Upper lobe of right lung (tissue), 1 donor: ENCODE data around the gene HERC2. TPM values are rescaled to one million over a fixed set of nuclear protein-coding genes. Genes with fewer than 3 reads are reported as not detected.

Experiments used
- ATAC-seq: fragments of 200-7000 bp; cut with Tn5 transposase; one replicate; pipeline ENCODE4 v1.9.1; 2020; ENCODE audit warnings: mild to moderate bottlenecking, moderate library complexity
- DNase-seq: peaks from one replicate; pipeline ENCODE4 v3.0.0-alpha.2; 2020
- H3K27ac ChIP-seq: fragments of 200-600 bp; one replicate; pipeline ENCODE4 v1.8.0; 2022
- H3K27me3 ChIP-seq: fragments of 200-600 bp; one replicate; pipeline ENCODE4 v1.8.0; 2022; ENCODE audit warnings: mild to moderate bottlenecking
- H3K36me3 ChIP-seq: fragments of 200-600 bp; one replicate; pipeline ENCODE4 v1.8.0; 2022
- H3K4me1 ChIP-seq: fragments of 200-600 bp; one replicate; pipeline ENCODE4 v1.8.0; 2022
- H3K4me3 ChIP-seq: fragments of 200-600 bp; one replicate; pipeline ENCODE4 v1.8.0; 2022; ENCODE audit warnings: mild to moderate bottlenecking
- H3K9me3 ChIP-seq: fragments of 200-600 bp; one replicate; pipeline ENCODE4 v1.8.0; 2022
- CTCF ChIP-seq: fragments of 200-600 bp; IDR thresholded peaks from one replicate; pipeline ENCODE4 v1.8.0; 2022; ENCODE audit warnings: antibody characterized with exemption
- intact Hi-C: fragments of 100-400 bp; cut with DNase I; formaldehyde crosslinking; loops from one replicate; pipeline ENCODE4 v1.11.0; 2022
- total RNA-seq: library from RNA; stranded (reverse); fragmentation: NEBNext Ultra II Directional; extraction: Animal tissue kit (Norgen Biotek cat#: 25700); gene quantifications from one replicate; pipeline ENCODE4 v1.2.1, GENCODE V29; 2021
- donor health status: DM: no; HTN: yes; CAD: no; lungs with severe emphysema.

HERC2 gene
- total RNA-seq, 1 donor from 2014 or later, result 56.9 TPM

DNA sequence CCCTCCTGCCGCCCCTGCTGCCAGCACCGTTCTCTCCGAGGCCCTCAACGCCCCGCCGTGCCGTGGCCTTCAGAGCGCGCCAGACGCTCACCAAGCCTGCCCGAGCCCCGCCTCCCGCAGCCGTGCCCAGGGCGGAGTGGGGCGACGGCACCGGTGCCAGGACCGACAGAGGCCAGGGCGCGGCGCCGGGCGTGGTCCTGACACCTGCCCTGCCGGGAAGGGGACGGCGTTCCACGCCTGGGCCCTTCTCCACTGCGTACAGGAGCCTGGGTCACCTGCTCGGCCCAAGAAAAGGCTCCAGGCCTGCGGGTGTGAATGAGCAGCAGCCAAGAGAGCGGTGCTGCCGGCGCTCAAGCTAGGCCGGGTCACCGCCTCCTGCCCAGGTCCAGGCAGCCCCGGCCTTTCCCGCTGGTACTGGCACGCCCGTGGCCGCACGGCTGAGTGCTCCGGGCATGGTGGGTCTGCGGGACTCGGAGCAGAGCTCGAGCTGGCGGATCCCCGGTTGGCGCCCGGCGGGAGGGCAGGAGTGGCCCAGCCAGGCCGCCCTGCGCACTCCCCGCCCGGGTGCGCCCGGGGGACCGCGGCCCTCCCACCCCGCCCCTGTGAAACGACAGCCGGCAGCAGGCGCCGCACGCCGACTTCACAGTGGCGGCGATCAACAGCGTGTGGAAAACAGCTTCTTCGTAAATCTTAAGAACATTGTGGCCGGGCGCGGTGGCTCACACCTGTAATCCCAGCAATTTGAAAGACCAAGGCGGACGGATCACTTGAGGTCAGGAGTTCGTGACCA is 227.1 kb downstream of the HERC2 start:
- no peaks in the 10 kb centered on the region for H3K36me3 ChIP-seq
- H3K9me3 ChIP-seq, result peaks cover 8% of the 10 kb centered on the region
- H3K27me3 ChIP-seq, result peaks cover 27% of the 10 kb centered on the region
- H3K4me1 ChIP-seq, result peaks cover 31% of the 10 kb centered on the region
- DNase-seq (peak; percentile 93), ATAC-seq (peak; percentile 83)
- no peak for TF ChIP-seq CTCF
- intact Hi-C loops, result no loop called here
- H3K27ac ChIP-seq, result peak overlapping the region; percentile 81
- H3K4me3 ChIP-seq, result peak overlapping the region; percentile 50

DNA sequence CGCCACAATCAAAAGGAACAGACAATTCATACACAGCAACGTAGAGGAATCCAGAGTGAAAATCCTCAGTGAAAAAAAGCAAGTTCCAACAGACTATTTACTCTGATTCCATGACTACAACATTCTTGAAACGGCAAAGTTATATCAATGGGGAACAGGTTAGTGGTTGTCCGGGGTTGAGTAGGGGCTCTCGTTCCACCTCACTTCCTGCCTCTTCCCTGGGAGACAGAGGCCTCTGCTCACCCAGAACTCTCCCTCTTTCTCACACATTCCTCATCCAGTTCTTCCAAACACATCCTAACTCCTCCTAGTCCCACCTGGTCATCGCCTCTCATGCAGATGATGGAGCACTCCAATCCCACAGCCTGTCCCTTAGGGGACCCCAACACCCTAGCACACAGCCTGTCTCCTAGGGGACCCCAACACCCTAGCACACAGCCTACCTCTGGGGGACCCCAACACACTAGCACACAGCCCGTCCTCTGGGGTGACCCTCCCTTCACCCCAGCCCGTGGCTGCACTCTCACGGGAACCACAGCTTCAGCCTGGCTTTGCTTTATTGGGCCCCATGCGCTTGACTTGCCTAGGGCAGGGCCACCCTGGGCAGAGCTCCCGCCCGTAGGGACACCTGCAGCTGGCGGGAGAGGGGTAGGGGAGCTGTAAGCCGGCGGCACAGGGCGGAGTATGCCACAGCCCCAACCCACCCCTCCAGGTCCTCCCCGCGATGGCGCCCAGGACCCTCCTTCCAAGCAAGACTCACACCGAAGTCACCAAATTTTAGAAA is 228.0 kb downstream of the HERC2 start:
- peak overlapping the region; percentile 81 for H3K27ac ChIP-seq
- H3K36me3 ChIP-seq, result no peaks in the 10 kb centered on the region
- peaks cover 28% of the 10 kb centered on the region for H3K4me1 ChIP-seq
- intact Hi-C loops, result no loop called here
- H3K4me3 ChIP-seq, result no peak overlapping the region
- H3K27me3 ChIP-seq, result peaks cover 27% of the 10 kb centered on the region
- ATAC-seq (no peak), DNase-seq (no peak)
- H3K9me3 ChIP-seq, result peaks cover 8% of the 10 kb centered on the region
- TF ChIP-seq CTCF, result no peak

DNA sequence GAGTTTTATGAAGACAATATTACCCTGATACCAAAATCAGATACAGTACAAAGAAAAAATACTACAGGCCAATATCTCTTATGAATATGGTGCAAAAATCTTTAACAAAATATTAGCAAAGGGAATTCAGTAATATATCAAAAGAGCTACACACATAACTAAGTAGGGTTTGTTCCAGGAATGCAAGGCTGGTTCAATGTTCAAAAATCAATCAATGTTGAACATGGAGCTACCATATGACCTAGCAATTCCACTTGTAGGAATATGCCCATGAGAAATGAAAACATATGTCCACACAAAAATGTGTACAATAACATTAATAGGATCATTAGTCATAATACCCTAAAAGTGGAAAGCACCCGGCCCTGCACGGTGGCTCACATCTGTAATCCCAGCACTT is 230.7 kb downstream of the HERC2 start:
- intact Hi-C loops, result no loop called here
- Histone ChIP-seq H3K27me3 (peaks cover 27% of the 10 kb centered on the region), H3K4me3 (no peak overlapping the region), H3K9me3 (peaks cover 8% of the 10 kb centered on the region), H3K36me3 (no peaks in the 10 kb centered on the region), H3K27ac (no peak overlapping the region), H3K4me1 (peaks cover 18% of the 10 kb centered on the region)
- ATAC-seq, result no peak
- no peak for TF ChIP-seq CTCF
- no peak for DNase-seq

GRCh38 chr15:28086175-28086703 is 235.7 kb downstream of the HERC2 start:
- Histone ChIP-seq H3K9me3 (peaks cover 4% of the 10 kb centered on the region), H3K4me3 (no peak overlapping the region), H3K4me1 (no peaks in the 10 kb centered on the region), H3K27me3 (no peaks in the 10 kb centered on the region), H3K36me3 (no peaks in the 10 kb centered on the region), H3K27ac (no peak overlapping the region)
- peak; percentile 72 for TF ChIP-seq CTCF
- intact Hi-C loops, result no loop called here
- DNase-seq, result no peak
- peak; percentile 99 for ATAC-seq

- H3K4me3 ChIP-seq, result no peak overlapping the region
- intact Hi-C loops, result no loop called here
Measured at GRCh38 chr15:28085489-28086174, 236.3 kb downstream of the HERC2 start.

More at GRCh38 chr15:28085489-28086174, 236.3 kb downstream of the HERC2 start:
- DNase-seq (no peak), ATAC-seq (no peak)
- Histone ChIP-seq H3K4me1 (no peaks in the 10 kb centered on the region), H3K36me3 (no peaks in the 10 kb centered on the region), H3K9me3 (no peaks in the 10 kb centered on the region), H3K27me3 (no peaks in the 10 kb centered on the region), H3K27ac (no peak overlapping the region)
- TF ChIP-seq CTCF, result no peak
